Sigmoid colon (tissue), 7 donors: ENCODE results near the gene SLC4A3. TPM values are rescaled to one million over a fixed set of nuclear protein-coding genes. Genes with fewer than 3 reads are reported as not detected.

ENCODE experiments used
- DNase-seq: peaks from one replicate; pipeline ENCODE4 v3.0.0-alpha.2; 2019
- H3K27ac ChIP-seq, 4 donors: fragments of 200-600 bp; sonication (generic); one replicate each; pipeline ENCODE4 v1.5.1; 2016 to 2019; ENCODE audit warnings: mild to moderate bottlenecking in 1 of 4
- H3K27me3 ChIP-seq, 3 donors: fragments of 200-600 bp; sonication (generic); one replicate each; pipeline ENCODE4 v1.5.1; 2019; ENCODE audit warnings: mild to moderate bottlenecking in 1 of 3
- H3K36me3 ChIP-seq, 4 donors: fragments of 200-600 bp; sonication (generic); one replicate each; pipeline ENCODE4 v1.5.1; 2016 to 2019
- H3K4me1 ChIP-seq, 4 donors: fragments of 200-600 bp; sonication (generic); one replicate each; pipeline ENCODE4 v1.5.1; 2017 to 2019
- H3K4me3 ChIP-seq, 4 donors: fragments of 200-600 bp; sonication (generic); one replicate each; pipeline ENCODE4 v1.5.1; 2017 to 2019; ENCODE audit warnings: mild to moderate bottlenecking in 2 of 4, moderate library complexity in 1 of 4
- H3K9me3 ChIP-seq, 4 donors: fragments of 200-600 bp in 3 of 4; sonication (generic) in 3 of 4; one replicate each; pipeline versions ENCODE4 v1.5.1 to v1.6.1; 2013 to 2019
- CTCF ChIP-seq, 4 experiments: fragments of 450-650 bp in 3 of 4; fragments of 200-600 bp in 1 of 4; IDR thresholded peaks; one replicate each; pipeline ENCODE4 v1.5.1; 2016 to 2019; ENCODE audit warnings: antibody characterized with exemption in 4 of 4, mild to moderate bottlenecking in 3 of 4, moderate library complexity in 2 of 4
- EP300 ChIP-seq, 4 donors: sonication (generic); formaldehyde crosslinking; IDR thresholded peaks; one replicate each; pipeline ENCODE4 v1.6.1; 2017; ENCODE audit warnings: antibody characterized with exemption in 4 of 4
- POLR2A ChIP-seq, 2 donors: fragments of 450-650 bp; IDR thresholded peaks; one replicate each; pipeline ENCODE4 v1.6.1; 2016; ENCODE audit warnings: antibody characterized with exemption in 2 of 2, mild to moderate bottlenecking in 2 of 2, moderate library complexity in 2 of 2
- POLR2AphosphoS5 ChIP-seq, 4 donors: sonication (generic); formaldehyde crosslinking; IDR thresholded peaks; one replicate each; pipeline ENCODE4 v1.6.1; 2017; ENCODE audit warnings: antibody characterized with exemption in 4 of 4
- WGBS, 2 donors: extraction: QIAGEN DNeasy Blood & Tissue Kit; methylation state at CpG; one replicate each; pipeline ENCODE4 v1.1.7; 2013; 5-methylcytosine and 5-hydroxymethylcytosine counted together
- intact Hi-C: fragments of 100-400 bp; cut with DNase I; formaldehyde crosslinking; loops from one replicate; pipeline ENCODE4 v1.15.1; 2023
- polyA plus RNA-seq, 3 donors: library from polyadenylated mRNA; stranded (reverse); fragments of 200-250 nt; gene quantifications; one replicate each; pipeline ENCODE4 v1.2.3, GENCODE V29; 2013
- total RNA-seq, 4 donors: library from RNA; depleted of rRNA; stranded (reverse); fragments of >200 nt; gene quantifications; one replicate each; pipeline ENCODE4 v1.1.0, GENCODE V29; 2016
- donor health status: healthy with polysubstance abuse.
- donor health status: Bipolar disorder and iron deficiency.
- donor health status: healthy.

Gene SLC4A3
- total and polyA plus RNA-seq, 7 donors = under 0.01 to 5.0 (median 1.0) TPM

- 82 to 89% methylated on average over 14 of the region's 14 CpGs for WGBS, 2 donors
- no peak overlapping the region for H3K27ac ChIP-seq
- DNase-seq = peak; percentile 59
Measured at GRCh38 chr2:219643788-219644398, 16.5 kb downstream of the SLC4A3 start.

DNA sequence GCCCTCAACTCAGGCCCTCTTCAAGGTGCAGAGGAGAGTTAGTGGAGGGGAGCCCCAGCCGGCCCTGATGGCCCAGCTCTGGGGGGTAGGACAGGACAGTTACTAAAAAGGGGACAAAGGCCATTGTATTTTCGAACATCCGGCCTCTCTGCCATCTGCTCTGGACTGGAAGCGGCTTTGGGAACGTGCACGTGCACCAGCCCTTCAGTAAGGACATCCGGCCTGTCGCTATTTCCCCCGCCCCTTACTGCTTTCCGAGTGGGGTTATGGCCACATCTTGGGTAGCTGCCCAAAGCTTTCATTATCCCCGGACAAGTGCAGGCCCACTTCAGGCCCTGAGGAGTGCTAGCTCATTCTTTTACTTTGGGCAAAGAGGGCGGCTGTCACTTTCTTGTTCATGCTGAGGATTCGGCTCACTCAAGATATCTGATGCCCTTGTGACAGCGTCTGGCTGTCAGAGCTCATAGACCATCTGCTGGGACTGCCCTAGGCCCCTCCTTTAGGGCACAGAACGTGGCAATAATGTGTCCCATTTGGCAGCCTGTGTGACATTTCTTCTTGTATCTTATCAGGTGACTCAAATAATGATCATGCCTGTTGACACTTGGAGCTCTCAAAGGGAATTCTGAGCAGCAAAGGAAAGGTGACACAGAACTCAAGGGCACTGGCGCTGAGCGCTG is 17.5 kb downstream of the SLC4A3 start:
- Histone ChIP-seq H3K4me3 (no peak overlapping the region), H3K9me3 (no peaks in the 10 kb centered on the region), H3K4me1 (peaks cover 0 to 25% (median 17%) of the 10 kb centered on the region in 4 donors), H3K36me3 (no peaks in the 10 kb centered on the region), H3K27me3 (no peaks in the 10 kb centered on the region), H3K27ac (peak overlapping the region in 3 of 4 donors; percentile 12 to 33 (median 24))
- 73 to 80% methylated on average over 17 of the region's 17 CpGs for WGBS, 2 donors
- intact Hi-C loops = loop anchor here (5.0 kb wide), 1 partner anchor 42 kb away; no protein-coding TSS in a partner anchor
- no peak for TF ChIP-seq CTCF (IDR thresholded peaks at IDR 0.05)
- DNase-seq = no peak

More at GRCh38 chr2:219643788-219644398, 16.5 kb downstream of the SLC4A3 start:
- H3K4me1 ChIP-seq = peaks cover 0 to 25% (median 17%) of the 10 kb centered on the region in 4 donors
- no peaks in the 10 kb centered on the region for H3K9me3 ChIP-seq
- intact Hi-C loops = loop anchor here (2.0 kb wide), 2 partner anchors 73 to 103 kb away; partner anchors contain the start of gene OBSL1
- H3K27me3 ChIP-seq = no peaks in the 10 kb centered on the region
- TF ChIP-seq POLR2AphosphoS5 (IDR thresholded peaks at IDR 0.05) = no peak
- TF ChIP-seq EP300 (IDR thresholded peaks at IDR 0.05) = no peak
- no peak overlapping the region for H3K4me3 ChIP-seq
- no peaks in the 10 kb centered on the region for H3K36me3 ChIP-seq

DNA sequence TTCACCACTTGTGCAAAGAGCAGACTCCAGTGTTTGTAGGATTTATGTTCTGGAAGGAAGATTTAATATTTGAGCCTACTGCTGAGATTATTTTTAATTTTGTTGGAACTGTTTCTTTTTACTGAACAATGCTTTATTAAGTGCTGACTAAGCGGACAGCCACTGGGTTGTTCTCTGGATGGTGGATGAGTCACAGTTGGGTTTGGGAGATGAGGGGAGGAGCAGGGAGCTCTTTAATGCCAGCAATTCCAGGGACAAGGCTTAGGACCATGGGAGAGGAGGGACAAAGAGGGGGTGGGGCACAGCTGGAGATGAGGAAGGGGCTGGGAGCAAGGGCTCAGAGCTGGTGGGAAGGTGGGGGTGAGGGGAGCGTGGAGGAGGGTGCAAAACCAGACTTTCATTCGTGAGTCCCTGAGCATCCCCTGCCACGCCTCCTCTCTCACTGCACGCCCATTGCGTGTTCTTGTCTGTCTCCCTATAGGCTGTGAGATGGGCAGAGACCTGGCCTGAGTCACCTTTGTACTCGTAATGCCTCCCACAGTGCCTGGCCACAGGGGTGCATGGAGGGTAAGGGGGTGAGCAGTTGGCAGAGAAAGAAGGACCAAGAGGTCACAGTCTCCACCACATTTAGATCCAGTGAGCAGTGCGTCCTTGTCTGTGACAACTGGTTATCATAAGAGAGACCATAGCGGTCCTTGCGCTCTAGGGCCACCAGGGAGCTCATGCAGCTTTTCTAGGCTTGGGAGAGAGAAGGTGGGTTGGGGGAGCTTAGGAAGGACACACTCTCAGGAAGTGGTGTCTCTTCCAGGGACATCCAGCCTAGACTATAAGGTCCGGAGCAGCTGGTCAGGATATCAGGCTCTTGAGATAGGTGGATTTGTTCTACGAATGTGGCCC is 18.4 kb downstream of the SLC4A3 start:
- no peak for DNase-seq
- intact Hi-C loops = loop anchor here (5.0 kb wide), 1 partner anchor 41 kb away; no protein-coding TSS in a partner anchor
- peaks cover 0 to 25% (median 17%) of the 10 kb centered on the region in 4 donors for H3K4me1 ChIP-seq
- H3K36me3 ChIP-seq = no peaks in the 10 kb centered on the region
- no peaks in the 10 kb centered on the region for H3K9me3 ChIP-seq
- TF ChIP-seq POLR2AphosphoS5 (IDR thresholded peaks at IDR 0.05) (no peak), POLR2A (IDR thresholded peaks at IDR 0.05) (no peak), CTCF (IDR thresholded peaks at IDR 0.05) (no peak), EP300 (IDR thresholded peaks at IDR 0.05) (no peak)
- no peak overlapping the region for H3K4me3 ChIP-seq
- H3K27ac ChIP-seq = peak overlapping the region in 2 of 4 donors; percentile 24 to 51
- WGBS, 2 donors = 76 to 83% methylated on average over 12 of the region's 12 CpGs
- H3K27me3 ChIP-seq = no peaks in the 10 kb centered on the region

DNA sequence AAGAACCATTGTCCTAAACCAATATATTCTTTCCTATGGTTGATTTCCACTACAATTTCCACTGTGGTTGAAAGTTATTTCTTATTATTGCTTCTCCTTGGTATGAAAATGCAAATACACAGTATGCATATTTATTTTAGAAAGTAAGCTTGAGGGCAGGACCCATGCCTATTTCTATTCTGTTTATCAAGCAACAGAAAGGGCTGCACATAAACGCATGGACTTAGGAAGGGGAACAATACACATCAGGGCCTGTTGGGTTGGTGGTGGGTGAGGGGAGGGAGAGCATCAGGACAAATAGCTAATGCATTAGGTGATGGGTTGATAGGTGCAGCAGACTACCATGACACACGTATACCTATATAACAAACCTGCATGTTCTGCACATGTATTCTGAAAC is 20.7 kb downstream of the SLC4A3 start:
- no peaks in the 10 kb centered on the region for H3K27me3 ChIP-seq

More for the DNA sequence above, 20.7 kb downstream of the SLC4A3 start:
- intact Hi-C loops = loop anchor here (5.0 kb wide), 1 partner anchor 39 kb away; no protein-coding TSS in a partner anchor
- Histone ChIP-seq H3K27ac (no peak overlapping the region), H3K9me3 (peaks cover 0 to 3% (median 0%) of the 10 kb centered on the region in 4 donors), H3K36me3 (no peaks in the 10 kb centered on the region), H3K4me3 (no peak overlapping the region), H3K4me1 (peaks cover 0 to 15% (median 12%) of the 10 kb centered on the region in 4 donors)
- TF ChIP-seq EP300 (IDR thresholded peaks at IDR 0.05) (no peak), POLR2A (IDR thresholded peaks at IDR 0.05) (no peak), CTCF (IDR thresholded peaks at IDR 0.05) (no peak), POLR2AphosphoS5 (IDR thresholded peaks at IDR 0.05) (no peak)
- DNase-seq = no peak
- 69 to 80% methylated on average over 2 of the region's 2 CpGs for WGBS, 2 donors
